ENCODE results near the gene CDH11.

- TF ChIP-seq CTCF (conservative IDR thresholded peaks at IDR 0.05; ENCODE audit: low read length) (no peak), EZH2phosphoT487 (IDR thresholded peaks at IDR 0.05; ENCODE audit: borderline replicate concordance) (no peak)
Measured at GRCh38 chr16:65120461-65120830, 1.4 kb downstream of the CDH11 start.

Measured in Loucy (cell line).